ENCODE data around the gene SPHK2.

DNA sequence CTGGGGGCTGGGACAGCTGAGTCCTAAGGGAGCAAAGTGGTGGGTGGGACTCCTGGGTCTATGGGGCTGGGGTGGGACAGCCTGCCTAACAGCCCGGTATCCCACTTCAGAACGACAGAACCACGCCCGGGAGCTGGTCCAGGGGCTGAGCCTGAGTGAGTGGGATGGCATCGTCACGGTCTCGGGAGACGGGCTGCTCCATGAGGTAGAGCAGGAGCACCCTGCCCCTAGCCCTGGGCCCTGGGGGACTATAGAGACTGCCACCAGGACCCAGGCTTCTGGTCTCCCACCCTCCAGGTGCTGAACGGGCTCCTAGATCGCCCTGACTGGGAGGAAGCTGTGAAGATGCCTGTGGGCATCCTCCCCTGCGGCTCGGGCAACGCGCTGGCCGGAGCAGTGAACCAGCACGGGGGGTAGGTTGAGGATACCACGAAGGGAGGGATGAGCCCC, 8.6 kb downstream of the SPHK2 start:
- TF ChIP-seq, protein P1, sequence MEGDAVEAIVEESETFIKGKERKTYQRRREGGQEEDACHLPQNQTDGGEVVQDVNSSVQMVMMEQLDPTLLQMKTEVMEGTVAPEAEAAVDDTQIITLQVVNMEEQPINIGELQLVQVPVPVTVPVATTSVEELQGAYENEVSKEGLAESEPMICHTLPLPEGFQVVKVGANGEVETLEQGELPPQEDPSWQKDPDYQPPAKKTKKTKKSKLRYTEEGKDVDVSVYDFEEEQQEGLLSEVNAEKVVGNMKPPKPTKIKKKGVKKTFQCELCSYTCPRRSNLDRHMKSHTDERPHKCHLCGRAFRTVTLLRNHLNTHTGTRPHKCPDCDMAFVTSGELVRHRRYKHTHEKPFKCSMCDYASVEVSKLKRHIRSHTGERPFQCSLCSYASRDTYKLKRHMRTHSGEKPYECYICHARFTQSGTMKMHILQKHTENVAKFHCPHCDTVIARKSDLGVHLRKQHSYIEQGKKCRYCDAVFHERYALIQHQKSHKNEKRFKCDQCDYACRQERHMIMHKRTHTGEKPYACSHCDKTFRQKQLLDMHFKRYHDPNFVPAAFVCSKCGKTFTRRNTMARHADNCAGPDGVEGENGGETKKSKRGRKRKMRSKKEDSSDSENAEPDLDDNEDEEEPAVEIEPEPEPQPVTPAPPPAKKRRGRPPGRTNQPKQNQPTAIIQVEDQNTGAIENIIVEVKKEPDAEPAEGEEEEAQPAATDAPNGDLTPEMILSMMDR (IDR thresholded peaks at IDR 0.05) = no peak
- TF ChIP-seq EZH2 (IDR thresholded peaks at IDR 0.05) = no peak
